BLaER1 (cell line): ENCODE results near the gene KDM1A.
"Not testable (repeated sequence)": the region's sequence is repeated elsewhere in the genome, so short reads cannot be mapped to it uniquely, and the experiment has no call there.

ENCODE experiments used
- H3K27ac ChIP-seq: shearing (Covaris generic); formaldehyde crosslinking; 2 replicates; pipeline ENCODE4 v1.8.1; 2022
- H3K27me3 ChIP-seq: shearing (Covaris generic); formaldehyde crosslinking; 2 replicates; pipeline ENCODE4 v1.8.1; 2022
- H3K36me3 ChIP-seq: shearing (Covaris generic); formaldehyde crosslinking; 2 replicates; pipeline ENCODE4 v1.8.1; 2022
- H3K4me1 ChIP-seq: shearing (Covaris generic); formaldehyde crosslinking; 2 replicates; pipeline ENCODE4 v1.8.1; 2022
- H3K4me2 ChIP-seq: shearing (Covaris generic); formaldehyde crosslinking; 2 replicates; pipeline ENCODE4 v1.8.1; 2022
- H3K4me3 ChIP-seq: shearing (Covaris generic); formaldehyde crosslinking; 2 replicates; pipeline ENCODE4 v1.8.1; 2022
- H3K9ac ChIP-seq: shearing (Covaris generic); formaldehyde crosslinking; 2 replicates; pipeline ENCODE4 v1.8.1; 2022
- H3K9me3 ChIP-seq: shearing (Covaris generic); formaldehyde crosslinking; 2 replicates; pipeline ENCODE4 v1.8.1; 2022
- H4K20me1 ChIP-seq: shearing (Covaris generic); formaldehyde crosslinking; 2 replicates; pipeline ENCODE4 v1.8.1; 2022
- Cebpa-rat ChIP-seq: shearing (Covaris generic); IDR thresholded peaks from 2 replicates; pipeline ENCODE4 v1.8.1; 2022

The KDM1A gene

DNA sequence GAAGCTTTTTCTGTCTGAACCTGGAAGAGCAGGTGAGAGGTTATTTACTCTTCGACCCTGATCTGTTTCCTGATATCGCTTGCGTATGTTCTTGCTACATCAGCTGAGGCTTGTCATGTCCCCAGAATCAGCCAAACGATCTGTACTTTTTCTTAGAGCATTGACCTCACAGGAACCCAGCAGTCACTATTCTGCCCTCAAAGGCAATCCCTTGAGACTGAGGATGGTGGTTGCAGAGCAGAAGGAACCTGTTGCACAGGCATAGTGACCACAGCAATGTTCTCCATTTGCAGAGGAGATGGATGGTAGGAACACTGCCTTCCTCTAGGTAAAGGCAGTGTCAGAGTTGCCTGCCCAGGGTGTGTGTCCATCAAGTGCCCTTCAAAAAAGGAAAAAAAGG lies 35.3 kb upstream of the KDM1A start:
- Histone ChIP-seq H3K4me1 (peaks cover 33% of the 10 kb centered on the region), H3K9me3 (no peaks in the 10 kb centered on the region), H4K20me1 (no peaks in the 10 kb centered on the region), H3K27me3 (no peaks in the 10 kb centered on the region), H3K4me2 (peak overlapping the region; percentile 55), H3K9ac (peak overlapping the region; percentile 32; the same call in 1 of the 2 replicates), H3K4me3 (no peak overlapping the region), H3K36me3 (no peaks in the 10 kb centered on the region), H3K27ac (no peak overlapping the region)
- no peak for TF ChIP-seq Cebpa-rat

DNA sequence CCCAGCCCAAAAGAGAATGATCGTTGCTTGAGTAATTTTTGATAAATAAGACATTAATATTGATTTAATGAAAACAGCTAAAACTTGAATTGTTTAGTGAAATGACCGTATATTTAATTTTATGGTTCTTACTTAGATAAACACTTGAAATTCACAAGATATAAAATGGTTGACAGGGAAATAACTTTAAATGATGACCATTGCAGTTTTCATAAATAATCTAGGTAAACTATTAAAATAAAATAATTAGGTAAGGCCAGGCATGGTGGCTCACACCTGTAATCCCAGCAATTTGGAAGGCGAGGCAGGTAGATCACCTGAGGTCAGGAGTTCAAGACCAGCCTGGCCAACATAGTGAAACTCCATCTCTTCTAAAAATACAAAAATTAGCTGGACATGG lies 26.9 kb upstream of the KDM1A start:
- not testable (repeated sequence) for H3K27ac ChIP-seq, H3K4me3 ChIP-seq, H3K9ac ChIP-seq, H3K27me3 ChIP-seq, H4K20me1 ChIP-seq, H3K36me3 ChIP-seq, H3K4me2 ChIP-seq, H3K4me1 ChIP-seq
- peaks cover 59% of the 10 kb centered on the region for H3K9me3 ChIP-seq

DNA sequence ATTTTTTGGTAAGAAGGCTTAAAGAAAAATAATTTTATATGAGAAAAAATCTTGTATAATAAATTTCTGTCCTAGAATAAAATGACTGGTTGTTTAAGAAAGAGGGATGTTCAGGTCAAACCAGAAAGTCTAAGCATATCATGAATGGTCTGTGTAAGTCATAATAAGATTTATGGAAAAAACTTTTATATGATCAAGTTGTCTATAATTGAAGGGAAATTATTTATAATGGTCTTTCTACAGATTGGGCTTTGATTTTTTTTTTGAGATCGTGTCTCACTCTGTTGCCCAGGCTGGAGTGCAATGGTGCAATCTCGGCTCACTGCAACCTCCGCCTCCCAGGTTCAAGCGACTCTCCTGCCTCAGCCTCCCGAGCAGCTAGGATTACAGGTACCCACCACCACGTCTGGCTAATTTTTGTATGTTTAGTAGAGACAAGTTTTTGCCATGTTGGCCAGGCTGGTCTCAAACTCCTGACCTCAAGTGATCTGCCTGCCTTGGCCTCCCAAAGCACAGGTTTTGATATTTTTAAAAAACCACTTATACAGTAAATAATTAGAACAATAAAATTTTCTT lies 26.0 kb upstream of the KDM1A start:
- H3K9ac ChIP-seq, H3K27me3 ChIP-seq, H3K4me3 ChIP-seq, H3K4me2 ChIP-seq, H3K36me3 ChIP-seq, H3K27ac ChIP-seq, H3K4me1 ChIP-seq, H4K20me1 ChIP-seq: not testable (repeated sequence)
- H3K9me3 ChIP-seq: peaks cover 64% of the 10 kb centered on the region

DNA sequence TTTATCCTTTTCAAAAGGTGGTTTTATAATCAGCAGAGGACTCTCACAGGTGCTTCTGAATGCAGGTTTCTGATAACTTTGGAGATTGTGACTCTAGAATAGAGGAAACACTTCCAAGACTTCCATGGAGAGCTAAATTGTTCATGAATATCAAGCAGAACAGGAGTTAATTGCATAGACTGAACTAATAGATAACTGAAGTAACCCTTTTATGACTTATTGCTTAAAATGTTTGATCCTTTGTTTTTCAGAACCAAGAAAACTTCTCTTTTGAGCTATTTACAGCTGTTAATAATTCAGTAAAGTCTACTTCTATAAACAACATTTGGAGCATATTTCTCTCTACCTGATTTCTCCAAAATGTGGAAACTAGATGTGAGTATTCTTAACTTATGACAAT lies 23.5 kb upstream of the KDM1A start:
- no peak overlapping the region for H3K27ac ChIP-seq
- no peak overlapping the region for H3K4me3 ChIP-seq
- H3K36me3 ChIP-seq: no peaks in the 10 kb centered on the region
- H3K27me3 ChIP-seq: no peaks in the 10 kb centered on the region
- TF ChIP-seq Cebpa-rat: no peak
- H4K20me1 ChIP-seq: no peaks in the 10 kb centered on the region
- no peak overlapping the region for H3K4me2 ChIP-seq
- H3K9ac ChIP-seq: no peak overlapping the region
- H3K4me1 ChIP-seq: no peaks in the 10 kb centered on the region
- H3K9me3 ChIP-seq: peaks cover 83% of the 10 kb centered on the region

DNA sequence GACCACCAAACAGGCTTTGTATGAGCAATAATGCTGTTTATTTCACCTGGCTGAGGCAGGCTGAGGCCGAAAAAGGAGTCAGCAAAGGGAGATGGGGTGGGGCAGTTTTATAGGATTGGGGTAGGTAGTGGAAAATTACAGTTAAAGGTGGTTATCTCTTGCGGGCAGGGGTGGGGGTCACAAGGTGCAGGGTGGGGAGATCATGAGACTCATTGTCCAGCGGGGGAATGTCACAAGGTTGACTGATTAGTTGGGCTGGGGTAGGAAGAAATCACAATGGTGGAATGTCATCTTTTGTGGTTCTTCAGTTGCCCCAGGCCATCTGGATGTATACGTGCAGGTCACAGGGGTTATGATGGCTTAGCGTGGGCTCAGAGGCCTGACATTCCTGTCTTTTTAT lies 21.7 kb upstream of the KDM1A start:
- not testable (repeated sequence) for H3K4me3 ChIP-seq, H3K4me1 ChIP-seq, H3K9ac ChIP-seq, H3K27ac ChIP-seq, H4K20me1 ChIP-seq, H3K36me3 ChIP-seq, H3K27me3 ChIP-seq, H3K4me2 ChIP-seq
- peaks cover 72% of the 10 kb centered on the region for H3K9me3 ChIP-seq

DNA sequence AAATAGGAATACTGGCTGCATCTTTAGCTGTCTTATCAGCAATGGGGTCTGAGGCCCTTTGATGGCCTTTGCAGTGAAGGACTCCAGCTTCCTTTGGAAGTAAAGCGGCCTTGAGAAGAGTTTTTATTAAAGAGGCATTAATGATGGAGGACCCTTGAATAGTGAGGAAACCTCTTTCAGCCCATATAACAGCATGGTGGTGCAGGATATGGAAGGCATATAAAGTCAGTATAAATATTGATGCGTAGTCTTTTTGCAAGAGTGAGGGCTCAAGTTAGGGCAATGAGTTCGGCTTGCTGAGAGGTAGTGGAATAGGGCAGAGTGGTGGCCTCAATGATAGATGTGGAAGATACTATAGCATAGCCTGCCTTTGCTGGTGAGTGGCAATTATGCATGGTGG lies 19.1 kb upstream of the KDM1A start:
- H3K9me3 ChIP-seq: peaks cover 50% of the 10 kb centered on the region
- not testable (repeated sequence) for H3K4me2 ChIP-seq, H3K36me3 ChIP-seq, H3K4me3 ChIP-seq, H3K9ac ChIP-seq, H3K27ac ChIP-seq, H3K4me1 ChIP-seq, H3K27me3 ChIP-seq, H4K20me1 ChIP-seq

DNA sequence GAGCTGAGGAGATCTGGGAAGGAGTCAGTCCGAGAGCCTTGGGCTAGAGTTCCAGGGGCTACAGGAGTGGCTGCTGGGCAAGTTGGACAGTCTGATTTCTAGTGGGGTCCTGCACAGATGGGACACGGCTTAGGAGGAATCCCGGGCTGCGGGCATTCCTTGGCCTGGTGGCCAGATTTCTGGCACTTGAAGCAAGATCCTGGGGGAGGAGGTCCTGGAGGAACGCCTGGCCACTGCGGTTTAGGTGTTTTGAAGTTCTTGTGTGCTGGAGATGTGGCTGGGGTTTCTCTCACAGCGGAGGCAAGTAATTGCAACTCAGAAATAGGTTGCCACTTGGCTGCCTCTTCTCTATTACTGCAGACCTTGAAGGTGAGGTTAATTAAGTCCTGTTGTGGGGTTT lies 17.1 kb upstream of the KDM1A start:
- H3K27me3 ChIP-seq, H3K9ac ChIP-seq, H3K4me1 ChIP-seq, H4K20me1 ChIP-seq, H3K4me3 ChIP-seq, H3K4me2 ChIP-seq, H3K27ac ChIP-seq, H3K36me3 ChIP-seq: not testable (repeated sequence)
- peaks cover 35% of the 10 kb centered on the region for H3K9me3 ChIP-seq

DNA sequence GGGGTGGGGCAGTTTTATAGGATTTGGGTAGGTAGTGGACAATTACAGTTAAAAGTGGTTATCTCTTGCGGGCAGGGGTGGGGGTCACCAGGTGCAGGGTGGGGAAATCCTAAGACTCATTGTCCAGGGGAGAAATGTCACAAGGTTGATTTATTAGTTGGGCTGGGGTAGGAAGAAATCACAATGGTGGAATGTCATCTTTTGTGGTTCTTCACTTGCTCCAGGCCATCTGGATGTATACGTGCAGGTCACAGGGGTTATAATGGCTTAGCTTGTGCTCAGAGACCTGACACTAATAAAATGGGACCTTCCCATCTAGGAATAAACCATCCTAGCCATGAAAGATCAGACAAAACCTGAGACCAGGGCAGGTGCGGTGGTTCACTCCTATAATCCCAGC lies 15.2 kb upstream of the KDM1A start:
- H4K20me1 ChIP-seq: no peaks in the 10 kb centered on the region
- H3K9ac ChIP-seq: no peak overlapping the region
- no peaks in the 10 kb centered on the region for H3K27me3 ChIP-seq
- H3K4me3 ChIP-seq: no peak overlapping the region
- no peak overlapping the region for H3K4me2 ChIP-seq
- no peaks in the 10 kb centered on the region for H3K4me1 ChIP-seq
- TF ChIP-seq Cebpa-rat: no peak
- no peaks in the 10 kb centered on the region for H3K36me3 ChIP-seq
- H3K9me3 ChIP-seq: peaks cover 22% of the 10 kb centered on the region
- no peak overlapping the region for H3K27ac ChIP-seq

DNA sequence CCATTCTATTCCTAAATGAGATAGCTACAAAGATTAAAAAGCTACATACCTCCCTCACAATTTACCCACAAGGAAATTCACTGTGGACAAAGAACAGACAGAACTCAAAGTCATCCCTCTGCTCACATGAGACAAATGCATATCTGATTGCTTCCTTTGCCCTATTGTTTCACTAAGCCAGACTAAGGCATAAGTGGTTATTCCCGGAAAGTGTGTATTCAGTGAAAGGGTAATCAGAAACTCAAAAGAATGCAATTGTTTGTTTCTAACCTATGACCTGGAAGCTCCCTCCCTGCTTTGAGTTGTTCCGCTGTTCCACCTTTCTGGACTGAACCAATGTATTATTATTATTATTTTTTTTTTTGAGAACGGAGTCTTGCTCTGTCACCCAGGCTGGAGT lies 14.5 kb upstream of the KDM1A start:
- H3K4me1 ChIP-seq, H3K27me3 ChIP-seq, H3K4me3 ChIP-seq, H3K27ac ChIP-seq, H3K4me2 ChIP-seq, H3K36me3 ChIP-seq, H4K20me1 ChIP-seq, H3K9ac ChIP-seq: not testable (repeated sequence)
- H3K9me3 ChIP-seq: peaks cover 17% of the 10 kb centered on the region

DNA sequence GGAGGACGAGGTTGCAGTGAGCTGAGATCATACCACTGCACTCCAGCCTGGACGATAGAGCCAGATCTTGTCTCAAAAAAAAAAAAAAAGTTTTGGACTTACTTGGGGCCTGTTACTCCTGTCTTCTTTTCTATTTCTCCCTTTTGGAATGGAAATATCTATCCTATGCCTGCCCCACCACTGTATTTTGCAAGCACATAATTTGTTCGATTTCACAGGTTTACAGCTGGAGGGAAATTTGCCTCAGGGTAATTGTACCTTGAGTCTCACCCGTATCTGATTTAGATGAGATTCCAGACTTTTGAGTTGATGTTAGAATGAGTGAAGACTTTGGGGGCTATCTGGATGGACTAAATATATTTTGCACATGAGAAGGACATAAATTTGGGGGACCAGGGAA lies 12.2 kb upstream of the KDM1A start:
- H3K9me3 ChIP-seq: no peaks in the 10 kb centered on the region; the same call in 1 of the 2 replicates
- H3K4me3 ChIP-seq: no peak overlapping the region
- no peak overlapping the region for H3K27ac ChIP-seq
- H3K4me1 ChIP-seq: no peaks in the 10 kb centered on the region
- no peaks in the 10 kb centered on the region for H3K36me3 ChIP-seq
- no peaks in the 10 kb centered on the region for H4K20me1 ChIP-seq
- TF ChIP-seq Cebpa-rat: no peak
- H3K4me2 ChIP-seq: no peak overlapping the region
- no peaks in the 10 kb centered on the region for H3K27me3 ChIP-seq
- H3K9ac ChIP-seq: no peak overlapping the region

DNA sequence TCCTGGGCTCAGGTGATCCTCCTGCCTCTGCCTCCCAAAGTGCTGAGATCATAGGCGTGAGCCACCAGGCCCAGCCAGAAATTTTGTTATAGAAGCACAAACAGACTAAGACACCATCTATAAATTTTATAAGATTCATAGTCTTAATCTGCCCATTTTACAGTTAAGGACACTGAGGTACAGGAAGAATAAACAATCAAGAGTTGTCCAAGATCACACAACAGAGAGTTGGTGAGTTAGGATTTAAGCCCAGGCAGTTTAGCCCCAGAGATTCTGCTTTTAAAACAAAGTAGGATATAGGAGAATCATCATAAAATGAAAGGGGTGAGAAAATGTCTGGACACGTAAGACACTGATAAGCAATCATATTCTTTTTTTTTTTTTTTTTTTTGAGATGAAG lies 10.4 kb upstream of the KDM1A start:
- Histone ChIP-seq H4K20me1 (no peaks in the 10 kb centered on the region), H3K36me3 (no peaks in the 10 kb centered on the region), H3K27me3 (no peaks in the 10 kb centered on the region), H3K4me1 (peaks cover 3% of the 10 kb centered on the region; the same call in 1 of the 2 replicates), H3K4me3 (no peak overlapping the region), H3K9ac (no peak overlapping the region), H3K4me2 (no peak overlapping the region), H3K27ac (no peak overlapping the region), H3K9me3 (no peaks in the 10 kb centered on the region)
- TF ChIP-seq Cebpa-rat: no peak

DNA sequence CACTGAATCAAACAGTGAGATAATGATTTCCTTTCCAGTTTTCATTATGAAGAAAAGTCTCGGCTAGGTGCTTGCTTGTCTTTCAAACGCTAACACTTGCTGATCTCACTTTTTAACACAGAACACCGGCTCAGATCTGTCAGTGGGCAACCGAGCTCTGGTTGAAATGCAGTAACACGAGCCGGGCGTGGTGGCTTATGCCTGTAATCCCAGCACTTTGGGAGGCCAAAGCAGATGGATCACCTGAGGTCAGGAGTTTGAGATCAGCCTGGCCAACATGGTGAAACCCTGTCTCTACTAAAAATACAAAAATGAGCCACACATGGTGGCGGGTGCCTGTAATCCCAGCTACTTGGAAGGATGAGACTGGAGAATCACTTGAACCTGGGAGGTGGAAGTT lies 9.2 kb upstream of the KDM1A start:
- not testable (repeated sequence) for H3K27ac ChIP-seq, H3K4me2 ChIP-seq, H3K4me1 ChIP-seq, H3K9ac ChIP-seq, H3K4me3 ChIP-seq, H4K20me1 ChIP-seq, H3K27me3 ChIP-seq, H3K36me3 ChIP-seq, H3K9me3 ChIP-seq
